ENCODE measurements around the gene ARAP3.
"Not testable (repeated sequence)": the region's sequence is repeated elsewhere in the genome, so short reads cannot be mapped to it uniquely, and the experiment has no call there.

ARAP3 gene

GRCh38 chr5:141681695-141682641 is at the start of gene ARAP3:
ARAP3 (minus strand) TSS chr5:141682230; CDS start chr5:141680486, 1,744 bp downstream.
- peak; percentile 20 for DNase-seq

- DNase-seq: no peak
Measured at GRCh38 chr5:141729387-141730006, 47.5 kb upstream of the ARAP3 start.

- no peak for DNase-seq
Measured at GRCh38 chr5:141725891-141726290, 43.9 kb upstream of the ARAP3 start.

GRCh38 chr5:141725174-141725573 is 43.1 kb upstream of the ARAP3 start:
- DNase-seq: not testable (repeated sequence)

- no peak for DNase-seq
Measured at GRCh38 chr5:141722266-141722665, 40.2 kb upstream of the ARAP3 start.

GRCh38 chr5:141717043-141717442 is 35.0 kb upstream of the ARAP3 start:
- no peak for DNase-seq

- DNase-seq: no peak
Measured at GRCh38 chr5:141716468-141716867, 34.4 kb upstream of the ARAP3 start.

GRCh38 chr5:141716009-141716408 is 34.0 kb upstream of the ARAP3 start:
- DNase-seq: no peak

GRCh38 chr5:141715346-141715905 is 33.4 kb upstream of the ARAP3 start:
- DNase-seq: no peak

GRCh38 chr5:141714542-141715310 is 32.7 kb upstream of the ARAP3 start:
- DNase-seq: no peak

GRCh38 chr5:141713616-141714309 is 31.7 kb upstream of the ARAP3 start:
- no peak for DNase-seq

- DNase-seq: no peak
Measured at GRCh38 chr5:141711687-141712086, 29.7 kb upstream of the ARAP3 start.

GRCh38 chr5:141709699-141710267 is 27.8 kb upstream of the ARAP3 start:
- DNase-seq: no peak

- no peak for DNase-seq
Measured at GRCh38 chr5:141708016-141708415, 26.0 kb upstream of the ARAP3 start.

GRCh38 chr5:141707510-141707909 is 25.5 kb upstream of the ARAP3 start:
- no peak for DNase-seq

- DNase-seq: no peak
Measured at GRCh38 chr5:141706121-141706520, 24.1 kb upstream of the ARAP3 start.

GRCh38 chr5:141705469-141705868 is 23.4 kb upstream of the ARAP3 start:
- DNase-seq: no peak

- no peak for DNase-seq
Measured at GRCh38 chr5:141704782-141705297, 22.8 kb upstream of the ARAP3 start.

- DNase-seq: no peak
Measured at GRCh38 chr5:141703133-141703561, 21.1 kb upstream of the ARAP3 start.

- no peak for DNase-seq
Measured at GRCh38 chr5:141701360-141702119, 19.5 kb upstream of the ARAP3 start.

- DNase-seq: no peak
Measured at GRCh38 chr5:141697586-141697985, 15.6 kb upstream of the ARAP3 start.

Measured in NCI-H82 (cell line).